Stomach (tissue), 9 donors: ENCODE data around the gene SCAMP4. TPM values are rescaled to one million over a fixed set of nuclear protein-coding genes. Genes with fewer than 3 reads are reported as not detected.

Source experiments
- DNase-seq, 2 donors: peaks; one replicate each; pipeline versions ENCODE4 v3.0.0 to v3.0.0-alpha.2; 2013 to 2019
- H3K27ac ChIP-seq, 5 donors: fragments of 200-600 bp in 4 of 5; sonication (generic) in 4 of 5; one replicate each; pipeline ENCODE4 v1.5.1; 2013 to 2019; ENCODE audit warnings: mild to moderate bottlenecking in 1 of 5, moderate library complexity in 1 of 5
- H3K27me3 ChIP-seq, 3 donors: fragments of 200-600 bp; sonication (generic); one replicate each; pipeline ENCODE4 v1.5.1; 2017 to 2019; ENCODE audit warnings: mixed run types in 1 of 3
- H3K36me3 ChIP-seq, 4 donors: fragments of 200-600 bp; sonication (generic); 1 replicate in 3 of 4; 2 replicates in 1 of 4; pipeline ENCODE4 v1.5.1; 2016 to 2019
- H3K4me1 ChIP-seq, 4 donors: fragments of 200-600 bp; sonication (generic); one replicate each; pipeline ENCODE4 v1.5.1; 2016 to 2019
- H3K4me3 ChIP-seq, 4 donors: fragments of 200-600 bp; sonication (generic) in 3 of 4; one replicate each; pipeline ENCODE4 v1.5.1; 2016 to 2019; ENCODE audit warnings: mild to moderate bottlenecking in 1 of 4
- H3K9me3 ChIP-seq, 4 donors: fragments of 200-600 bp; sonication (generic); one replicate each; pipeline ENCODE4 v1.5.1; 2016 to 2019
- EP300 ChIP-seq: sonication (generic); formaldehyde crosslinking; IDR thresholded peaks from one replicate; pipeline ENCODE4 v1.6.1; 2017; ENCODE audit warnings: antibody characterized with exemption
- POLR2A ChIP-seq, 4 donors: fragments of 450-650 bp; IDR thresholded peaks; one replicate each; pipeline ENCODE4 v1.6.1; 2016; ENCODE audit warnings: antibody characterized with exemption in 4 of 4, control low read depth in 2 of 4, mild to moderate bottlenecking in 1 of 4, moderate library complexity in 1 of 4
- POLR2AphosphoS5 ChIP-seq, 3 donors: sonication (generic); formaldehyde crosslinking; IDR thresholded peaks; one replicate each; pipeline ENCODE4 v1.6.1; 2016; ENCODE audit warnings: antibody characterized with exemption in 3 of 3
- WGBS, 5 donors: extraction: QIAGEN DNeasy Blood & Tissue Kit in 3 of 5; methylation state at CpG; one replicate each; pipeline versions ENCODE4 v1.1.5 to v1.1.7; 2013 to 2018; 5-methylcytosine and 5-hydroxymethylcytosine counted together
- intact Hi-C: fragments of 100-400 bp; cut with DNase I; formaldehyde crosslinking; loops from one replicate; pipeline ENCODE4 v1.15.1; 2023; ENCODE audit warnings: low total_unique reads
- polyA plus RNA-seq, 3 donors: library from polyadenylated mRNA; stranded (reverse); fragments of 200-250 nt; gene quantifications; one replicate each; pipeline ENCODE4 v1.2.3, GENCODE V29; 2013
- total RNA-seq, 5 donors: library from RNA; depleted of rRNA; stranded (reverse); fragments of >200 nt; gene quantifications; one replicate each; pipeline versions ENCODE4 v1.1.0 to v1.2.3, GENCODE V29; 2014 to 2016
- TF ChIP-seq, protein P1 (sequence below), 7 experiments: fragments of 450-650 bp in 4 of 7; fragments of 200-600 bp in 3 of 7; sonication (generic) in 3 of 7; IDR thresholded peaks; one replicate each; pipeline ENCODE4 v1.5.1; 2016 to 2019; ENCODE audit warnings: antibody characterized with exemption in 7 of 7, control low read depth in 2 of 7, mild to moderate bottlenecking in 1 of 7
- donor health status: healthy with polysubstance abuse.
- donor health status: Bipolar disorder and iron deficiency.
- donor health status: healthy.

Gene SCAMP4
- total and polyA plus RNA-seq, 8 donors: 7.8 to 77.6 (median 18.6) TPM

DNA sequence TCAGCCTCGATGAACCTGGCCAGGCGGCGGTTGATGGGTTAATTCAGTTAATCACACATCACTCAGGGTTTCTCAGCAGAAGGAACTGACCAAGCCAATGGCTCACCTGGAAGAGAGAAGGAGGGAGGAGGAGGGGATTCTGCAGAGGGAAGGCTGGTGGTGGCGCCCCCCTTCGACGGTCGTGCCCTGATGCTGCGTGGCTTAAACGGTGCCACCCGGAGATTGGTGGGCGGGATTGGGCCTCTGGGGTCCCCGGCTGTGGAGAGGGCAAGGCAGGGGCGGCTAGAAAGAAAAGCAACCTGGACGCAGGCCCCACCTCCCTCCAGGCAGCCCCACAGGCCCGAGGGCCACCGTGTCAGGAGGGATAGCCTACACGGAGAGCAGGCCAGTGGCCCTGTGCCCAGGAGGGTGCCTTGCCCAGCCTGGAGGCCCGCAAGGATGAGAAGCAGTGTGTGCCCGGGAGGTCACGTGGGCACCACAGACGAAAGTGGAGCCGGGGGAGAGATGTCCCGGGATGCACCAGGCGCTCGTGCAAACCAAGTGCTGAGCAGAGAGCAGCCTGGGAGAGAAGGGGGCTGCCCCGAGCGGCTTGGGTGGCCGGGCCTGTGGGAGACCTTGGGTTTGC is 51.8 kb downstream of the SCAMP4 start:
- no peak overlapping the region for H3K4me3 ChIP-seq
- no peaks in the 10 kb centered on the region for H3K27me3 ChIP-seq
- H3K27ac ChIP-seq: no peak overlapping the region
- no peaks in the 10 kb centered on the region for H3K9me3 ChIP-seq
- WGBS, 5 donors: 80 to 87% (median 86%) methylated on average over 19 to 28 of the region's 28 CpGs
- no peak for DNase-seq
- H3K36me3 ChIP-seq: peaks cover 10 to 39% (median 23%) of the 10 kb centered on the region in 4 donors
- intact Hi-C loops: no loop called here
- peaks cover 0 to 14% (median 9%) of the 10 kb centered on the region in 4 donors for H3K4me1 ChIP-seq
- TF ChIP-seq EP300 (no peak), POLR2A (IDR thresholded peaks at IDR 0.05) (no peak), POLR2AphosphoS5 (IDR thresholded peaks at IDR 0.05) (no peak)
- TF ChIP-seq, protein P1, sequence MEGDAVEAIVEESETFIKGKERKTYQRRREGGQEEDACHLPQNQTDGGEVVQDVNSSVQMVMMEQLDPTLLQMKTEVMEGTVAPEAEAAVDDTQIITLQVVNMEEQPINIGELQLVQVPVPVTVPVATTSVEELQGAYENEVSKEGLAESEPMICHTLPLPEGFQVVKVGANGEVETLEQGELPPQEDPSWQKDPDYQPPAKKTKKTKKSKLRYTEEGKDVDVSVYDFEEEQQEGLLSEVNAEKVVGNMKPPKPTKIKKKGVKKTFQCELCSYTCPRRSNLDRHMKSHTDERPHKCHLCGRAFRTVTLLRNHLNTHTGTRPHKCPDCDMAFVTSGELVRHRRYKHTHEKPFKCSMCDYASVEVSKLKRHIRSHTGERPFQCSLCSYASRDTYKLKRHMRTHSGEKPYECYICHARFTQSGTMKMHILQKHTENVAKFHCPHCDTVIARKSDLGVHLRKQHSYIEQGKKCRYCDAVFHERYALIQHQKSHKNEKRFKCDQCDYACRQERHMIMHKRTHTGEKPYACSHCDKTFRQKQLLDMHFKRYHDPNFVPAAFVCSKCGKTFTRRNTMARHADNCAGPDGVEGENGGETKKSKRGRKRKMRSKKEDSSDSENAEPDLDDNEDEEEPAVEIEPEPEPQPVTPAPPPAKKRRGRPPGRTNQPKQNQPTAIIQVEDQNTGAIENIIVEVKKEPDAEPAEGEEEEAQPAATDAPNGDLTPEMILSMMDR (IDR thresholded peaks at IDR 0.05): no peak

GRCh38 chr19:1957562-1958248 is 52.5 kb downstream of the SCAMP4 start:
- TF ChIP-seq POLR2A (IDR thresholded peaks at IDR 0.05): no peak
- no peak for TF ChIP-seq EP300
- TF ChIP-seq POLR2AphosphoS5 (IDR thresholded peaks at IDR 0.05): no peak
- TF ChIP-seq, protein P1 (IDR thresholded peaks at IDR 0.05): no peak
- 84 to 89% (median 88%) methylated on average over 26 to 40 of the region's 40 CpGs for WGBS, 5 donors
- H3K9me3 ChIP-seq: no peaks in the 10 kb centered on the region
- H3K4me3 ChIP-seq: no peak overlapping the region
- peaks cover 7 to 39% (median 20%) of the 10 kb centered on the region in 4 donors for H3K36me3 ChIP-seq
- H3K27me3 ChIP-seq: no peaks in the 10 kb centered on the region
- H3K27ac ChIP-seq: no peak overlapping the region
- DNase-seq: no peak
- peaks cover 0 to 14% (median 9%) of the 10 kb centered on the region in 4 donors for H3K4me1 ChIP-seq
- intact Hi-C loops: no loop called here

DNA sequence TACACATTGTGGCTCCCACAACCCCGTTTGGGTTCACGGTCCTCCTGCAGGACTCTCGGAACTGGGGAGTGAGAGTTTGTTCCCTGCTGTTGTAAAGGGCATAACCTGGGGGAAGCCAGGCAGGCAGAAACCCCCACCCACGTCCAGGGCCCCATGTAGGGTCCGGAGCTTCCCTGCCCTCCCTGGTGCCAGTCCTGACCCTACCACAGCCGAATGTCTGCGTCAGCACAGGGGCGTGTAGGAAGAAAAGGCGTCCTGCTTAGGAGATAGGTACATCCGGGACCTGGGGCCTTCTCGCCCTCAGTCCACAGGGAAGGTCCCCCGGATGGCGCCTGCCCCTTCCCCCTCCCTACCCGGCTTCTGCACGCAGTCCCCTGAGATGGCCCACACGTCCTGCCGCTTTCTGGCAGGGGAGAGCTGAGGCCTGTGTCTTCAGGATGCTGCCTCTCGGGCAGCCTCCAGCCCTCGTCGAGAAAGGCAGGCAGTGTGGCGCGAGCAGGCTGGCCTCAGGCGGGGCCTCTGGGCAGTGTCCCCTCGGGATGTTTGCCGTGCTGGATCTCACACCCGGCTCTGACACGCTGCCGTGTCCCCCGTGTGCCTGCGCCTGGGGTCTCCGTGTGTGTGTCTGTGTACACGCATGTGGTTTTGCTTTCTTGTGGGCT is 54.9 kb downstream of the SCAMP4 start:
- Histone ChIP-seq H3K9me3 (no peaks in the 10 kb centered on the region), H3K27ac (no peak overlapping the region), H3K36me3 (peaks cover 0 to 25% (median 17%) of the 10 kb centered on the region in 4 donors), H3K4me1 (peaks cover 0 to 9% (median 4%) of the 10 kb centered on the region in 4 donors), H3K4me3 (no peak overlapping the region), H3K27me3 (no peaks in the 10 kb centered on the region)
- DNase-seq: no peak
- intact Hi-C loops: no loop called here
- WGBS, 5 donors: 92 to 97% (median 94%) methylated on average over 20 to 32 of the region's 32 CpGs
- TF ChIP-seq, protein P1 (IDR thresholded peaks at IDR 0.05): no peak
- TF ChIP-seq EP300 (no peak), POLR2AphosphoS5 (IDR thresholded peaks at IDR 0.05) (no peak), POLR2A (IDR thresholded peaks at IDR 0.05) (no peak)

- no peaks in the 10 kb centered on the region for H3K27me3 ChIP-seq
- no peaks in the 10 kb centered on the region for H3K9me3 ChIP-seq
- intact Hi-C loops: no loop called here
- H3K27ac ChIP-seq: no peak overlapping the region
- TF ChIP-seq POLR2AphosphoS5 (IDR thresholded peaks at IDR 0.05): no peak
- TF ChIP-seq, protein P1 (IDR thresholded peaks at IDR 0.05): no peak
- TF ChIP-seq EP300: no peak
- no peak for TF ChIP-seq POLR2A (IDR thresholded peaks at IDR 0.05)
- H3K36me3 ChIP-seq: peaks cover 0 to 29% (median 18%) of the 10 kb centered on the region in 4 donors
- WGBS, 5 donors: 84 to 91% (median 89%) methylated on average over 13 to 42 of the region's 42 CpGs
- peaks cover 0 to 10% (median 4%) of the 10 kb centered on the region in 4 donors for H3K4me1 ChIP-seq
- no peak overlapping the region for H3K4me3 ChIP-seq
- DNase-seq: no peak
Observed at GRCh38 chr19:1961000-1961883, 56.0 kb downstream of the SCAMP4 start.
